Stimulated activated CD8-positive, alpha-beta memory T cell treated with anti-CD3 and anti-CD28 coated beads, Interleukin-4, amount 100 ng/mL, for 48 hours (primary cell): ENCODE data around the gene NDUFAF5.
A peak's percentile ranks its signal among the peaks of the same experiment; 100 is the strongest.
"Not testable (repeated sequence)": the region's sequence is repeated elsewhere in the genome, so short reads cannot be mapped to it uniquely, and the experiment has no call there.

Experiments
- DNase-seq: peaks from one replicate; pipeline ENCODE4 v3.0.0-alpha.2; 2020

NDUFAF5 gene

GRCh38 chr20:13784893-13785715 is at the start of gene NDUFAF5, which contains the start of gene ESF1:
Gene NDUFAF5 (plus strand): TSS chr20:13785028. CDS start chr20:13785069, 41 bp downstream.
Gene ESF1 (minus strand): TSS chr20:13784919. CDS start chr20:13783140, 1,779 bp downstream.
- peak; percentile 92 for DNase-seq

- DNase-seq, result no peak
Measured at GRCh38 chr20:13735826-13736225, 49.0 kb upstream of the NDUFAF5 start.

GRCh38 chr20:13736436-13737191 is 48.2 kb upstream of the NDUFAF5 start:
- DNase-seq, result no peak

GRCh38 chr20:13738187-13738586 is 46.6 kb upstream of the NDUFAF5 start:
- DNase-seq, result not testable (repeated sequence)

- DNase-seq, result no peak
Measured at GRCh38 chr20:13739731-13740649, 44.8 kb upstream of the NDUFAF5 start.

- DNase-seq, result no peak
Measured at GRCh38 chr20:13741879-13742278, 42.9 kb upstream of the NDUFAF5 start.

GRCh38 chr20:13744352-13744751 is 40.5 kb upstream of the NDUFAF5 start:
- no peak for DNase-seq

GRCh38 chr20:13745784-13746183 is 39.0 kb upstream of the NDUFAF5 start:
- no peak for DNase-seq

- DNase-seq, result no peak
Measured at GRCh38 chr20:13749811-13750210, 35.0 kb upstream of the NDUFAF5 start.

- no peak for DNase-seq
Measured at GRCh38 chr20:13753436-13754036, 31.3 kb upstream of the NDUFAF5 start.

- DNase-seq, result no peak
Measured at GRCh38 chr20:13755809-13756208, 29.0 kb upstream of the NDUFAF5 start.

- DNase-seq, result no peak
Measured at GRCh38 chr20:13756551-13756950, 28.3 kb upstream of the NDUFAF5 start.

GRCh38 chr20:13758884-13759283 is 25.9 kb upstream of the NDUFAF5 start:
- DNase-seq, result no peak

GRCh38 chr20:13760451-13760946 is 24.3 kb upstream of the NDUFAF5 start:
- DNase-seq, result not testable (repeated sequence)

GRCh38 chr20:13765299-13765698 is 19.5 kb upstream of the NDUFAF5 start:
- DNase-seq, result no peak

GRCh38 chr20:13765868-13766416 is 18.9 kb upstream of the NDUFAF5 start:
- DNase-seq, result no peak

GRCh38 chr20:13770141-13770540 is 14.7 kb upstream of the NDUFAF5 start:
- DNase-seq, result no peak

GRCh38 chr20:13771853-13772453 is 12.9 kb upstream of the NDUFAF5 start:
- DNase-seq, result no peak

- no peak for DNase-seq
Measured at GRCh38 chr20:13772529-13772928, 12.3 kb upstream of the NDUFAF5 start.

GRCh38 chr20:13775867-13776266 is 9.0 kb upstream of the NDUFAF5 start:
- no peak for DNase-seq

- no peak for DNase-seq
Measured at GRCh38 chr20:13777171-13777601, 7.6 kb upstream of the NDUFAF5 start.
